ENCODE results near the gene ZNF296.

DNA sequence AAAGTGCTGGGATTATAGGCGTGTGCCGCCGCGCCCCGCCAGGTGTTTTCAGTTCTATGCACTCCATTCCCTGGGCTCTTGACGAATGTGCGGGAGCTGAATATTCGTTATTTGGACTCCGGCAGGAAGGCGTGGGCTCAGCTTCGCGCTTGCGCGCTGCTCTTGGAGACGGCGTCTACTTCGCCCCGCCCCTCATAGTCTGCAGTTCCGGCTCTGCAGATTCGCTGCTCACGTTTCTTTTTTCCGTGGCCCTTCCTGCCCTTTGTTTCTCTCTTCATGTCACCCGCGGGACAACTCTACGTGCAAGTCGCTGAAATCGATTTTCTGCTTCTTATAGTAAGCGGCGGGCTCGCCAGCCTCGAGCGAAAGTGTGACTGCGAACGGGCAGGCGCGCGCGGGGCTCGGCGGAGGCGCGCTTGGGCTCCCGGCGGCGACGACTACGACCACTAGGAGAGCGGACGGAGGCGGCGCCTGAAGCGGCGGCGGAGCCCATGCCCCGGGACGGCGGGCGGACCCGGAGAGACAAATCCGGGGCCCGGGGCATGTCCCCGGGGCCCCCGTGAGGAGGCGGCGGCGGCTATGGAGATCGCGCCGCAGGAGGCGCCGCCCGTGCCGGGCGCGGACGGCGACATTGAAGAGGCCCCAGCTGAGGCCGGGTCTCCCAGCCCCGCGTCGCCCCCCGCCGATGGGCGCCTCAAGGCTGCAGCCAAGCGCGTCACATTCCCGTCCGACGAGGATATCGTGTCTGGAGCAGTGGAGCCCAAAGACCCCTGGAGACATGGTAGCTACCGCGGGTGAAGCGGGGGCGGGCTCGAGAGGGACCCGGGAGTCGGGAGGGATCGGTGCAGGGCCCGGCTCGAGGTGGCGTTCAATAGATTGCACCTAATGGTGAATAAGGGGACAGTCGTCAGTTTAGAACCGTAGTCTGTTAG lies 16.7 kb upstream of the ZNF296 start, which contains the start of gene PPP1R37:
- peak; percentile 14 for TF ChIP-seq POLR2A (IDR thresholded peaks at IDR 0.05)
- peak in 1 of 3 donors; percentile 12 for TF ChIP-seq CTCF (IDR thresholded peaks at IDR 0.05)

All from breast epithelium (tissue), 3 donors.